OCI-LY7 (cell line): ENCODE data around the gene KIF16B. TPM values are rescaled to one million over a fixed set of nuclear protein-coding genes. Genes with fewer than 3 reads are reported as not detected.

Experiments used
- BruUV-seq: library from RNA; stranded (reverse); fragments of 400-500 nt; replicated peaks from 2 replicates; lab custom pipeline; 2021; lab: Mats Ljungman, UMichigan
- CTCF ChIA-PET: fragments of 300-600 bp; sonication (Branson Sonifier 250); formaldehyde crosslinking; loops from one replicate; lab custom pipeline; 2022; ENCODE audit warnings: antibody characterized with exemption; ENCODE audit not compliant: unreplicated experiment; lab: Charles Lee
- POLR2A ChIA-PET: fragments of 300-600 bp; sonication (Branson Sonifier 250); formaldehyde crosslinking; loops from one replicate; lab custom pipeline; 2022; ENCODE audit warnings: antibody characterized with exemption; lab: Charles Lee
- DNase-seq: peaks from one replicate; pipeline ENCODE4 v3.0.0-alpha.2; 2015; ENCODE audit warnings: low spot score
- H2AFZ ChIP-seq: fragments of 200-600 bp; sonication (generic), shearing (Covaris generic); 2 replicates; pipeline ENCODE4 v1.6.1; 2014; ENCODE audit warnings: mild to moderate bottlenecking, antibody characterized with exemption, low read length, moderate library complexity
- H3K27ac ChIP-seq: fragments of 200-600 bp; sonication (generic); 2 replicates; pipeline ENCODE4 v1.5.1; 2014; ENCODE audit warnings: mixed run types, low read depth, mild to moderate bottlenecking, moderate library complexity, low read length, inconsistent platforms; ENCODE audit not compliant: poor library complexity, severe bottlenecking
- H3K36me3 ChIP-seq: fragments of 200-600 bp; sonication (generic); 2 replicates; pipeline ENCODE4 v1.6.1; 2014; ENCODE audit warnings: mild to moderate bottlenecking, antibody characterized with exemption, low read length, moderate library complexity, mixed read lengths; ENCODE audit not compliant: insufficient read depth
- H3K4me1 ChIP-seq: fragments of 200-600 bp; sonication (generic); 2 replicates; pipeline ENCODE4 v1.5.1; 2014; ENCODE audit warnings: mild to moderate bottlenecking, low read length; ENCODE audit not compliant: insufficient read depth, poor library complexity, severe bottlenecking
- H3K4me2 ChIP-seq: fragments of 200-600 bp; sonication (generic); 2 replicates; pipeline ENCODE4 v1.6.1; 2014; ENCODE audit warnings: mild to moderate bottlenecking, low read length
- H3K4me3 ChIP-seq: fragments of 200-600 bp; sonication (generic); 2 replicates; pipeline ENCODE4 v1.5.1; 2014; ENCODE audit warnings: mild to moderate bottlenecking, low read depth, low read length; ENCODE audit not compliant: poor library complexity, severe bottlenecking
- H3K79me2 ChIP-seq: fragments of 200-600 bp; sonication (generic); 2 replicates; pipeline ENCODE4 v1.6.1; 2016; ENCODE audit warnings: low read depth, mild to moderate bottlenecking, low read length, moderate library complexity, mixed read lengths; ENCODE audit not compliant: insufficient read depth
- H3K9me2 ChIP-seq: fragments of 200-600 bp; sonication (generic); 2 replicates; pipeline ENCODE4 v1.6.1; 2016; ENCODE audit warnings: mild to moderate bottlenecking, low read length, mixed read lengths; ENCODE audit not compliant: insufficient read depth
- H3K9me3 ChIP-seq: fragments of 200-600 bp; sonication (generic); 2 replicates; pipeline ENCODE4 v1.6.1; 2014; ENCODE audit warnings: mild to moderate bottlenecking, mixed run types, low read length, mixed read lengths
- H4K20me1 ChIP-seq: fragments of 200-600 bp; sonication (generic); 2 replicates; pipeline ENCODE4 v1.6.1; 2014; ENCODE audit warnings: mild to moderate bottlenecking, antibody characterized with exemption, low read length, moderate library complexity, mixed read lengths; ENCODE audit not compliant: insufficient read depth
- EZH2phosphoT487 ChIP-seq: fragments of 200-600 bp; sonication (generic); IDR thresholded peaks from 2 replicates; pipeline ENCODE4 v1.6.1; 2018; ENCODE audit warnings: low read depth, borderline replicate concordance, mild to moderate bottlenecking, mixed run types, antibody characterized with exemption, low read length, moderate library complexity, mixed read lengths
- intact Hi-C: fragments of 100-400 bp; cut with micrococcal nuclease; formaldehyde crosslinking; loops from one replicate; pipeline ENCODE4 v1.10.0; 2022; ENCODE audit not compliant: unreplicated experiment
- total RNA-seq, 2 experiments: library from RNA; depleted of rRNA in 1 of 2; stranded (reverse); fragments of >200 nt in 1 of 2; shearing (Covaris generic) in 1 of 2; gene quantifications; 2 replicates each; pipeline ENCODE4 v1.2.3, GENCODE V29; 2014 to 2022
- TF ChIP-seq, protein P1 (sequence below): fragments of 200-600 bp; sonication (generic); conservative IDR thresholded peaks from 2 replicates; pipeline ENCODE4 v1.5.1; 2014; ENCODE audit warnings: mild to moderate bottlenecking, antibody characterized with exemption, low read length, moderate library complexity, mixed read lengths

KIF16B gene
- total RNA-seq, 2 experiments from 2014 or later, result 6.2 to 11.2 TPM

DNA sequence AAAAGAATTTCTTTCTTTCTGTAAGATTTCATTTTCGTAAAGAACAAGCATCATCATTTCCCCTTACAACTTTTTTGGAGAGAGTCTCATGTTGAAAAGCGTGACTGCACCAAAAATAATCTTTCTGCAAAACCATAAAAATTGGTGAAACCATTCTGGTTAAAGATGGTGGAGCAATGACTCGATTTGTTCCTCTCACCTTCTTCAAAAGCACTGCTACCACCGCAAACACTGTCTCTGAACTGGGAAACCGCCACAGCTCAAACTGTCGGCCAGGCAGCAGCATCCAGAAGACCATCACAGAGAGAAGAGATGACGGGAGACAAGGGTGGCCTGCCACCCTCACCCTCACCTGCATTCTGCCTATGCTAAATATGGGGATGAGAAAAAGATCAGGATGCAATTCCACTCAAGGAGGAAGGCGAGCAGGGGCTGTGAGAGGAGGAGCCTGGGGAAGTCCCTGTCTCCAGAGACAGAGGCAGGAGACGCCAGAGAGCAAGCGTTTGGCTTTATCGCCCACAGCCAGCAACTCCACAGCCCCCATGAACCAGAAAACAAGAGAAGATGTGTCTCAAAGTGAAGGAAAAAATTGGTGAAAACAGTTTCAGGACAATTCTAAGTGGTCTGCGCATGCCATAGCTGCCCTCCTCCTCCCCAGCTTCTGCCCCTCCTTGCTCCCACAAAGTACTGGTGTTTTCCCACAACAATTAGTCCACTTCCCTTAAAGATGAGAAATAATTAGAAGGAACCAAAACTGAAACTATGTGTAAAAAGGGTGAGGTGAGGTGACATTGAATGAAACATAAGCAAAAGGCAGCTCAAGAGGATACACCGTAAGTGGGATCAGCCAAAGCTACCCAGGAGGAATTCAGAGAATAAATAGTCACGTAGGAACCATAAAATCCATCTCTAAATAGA, 255.5 kb downstream of the KIF16B start:
- no peak overlapping the region for H3K4me3 ChIP-seq
- no peak overlapping the region for H3K4me2 ChIP-seq
- no peak overlapping the region for H2AFZ ChIP-seq
- CTCF ChIA-PET, result no interaction called here
- no peak for DNase-seq
- H3K79me2 ChIP-seq, result no peaks in the 10 kb centered on the region
- TF ChIP-seq, protein P1, sequence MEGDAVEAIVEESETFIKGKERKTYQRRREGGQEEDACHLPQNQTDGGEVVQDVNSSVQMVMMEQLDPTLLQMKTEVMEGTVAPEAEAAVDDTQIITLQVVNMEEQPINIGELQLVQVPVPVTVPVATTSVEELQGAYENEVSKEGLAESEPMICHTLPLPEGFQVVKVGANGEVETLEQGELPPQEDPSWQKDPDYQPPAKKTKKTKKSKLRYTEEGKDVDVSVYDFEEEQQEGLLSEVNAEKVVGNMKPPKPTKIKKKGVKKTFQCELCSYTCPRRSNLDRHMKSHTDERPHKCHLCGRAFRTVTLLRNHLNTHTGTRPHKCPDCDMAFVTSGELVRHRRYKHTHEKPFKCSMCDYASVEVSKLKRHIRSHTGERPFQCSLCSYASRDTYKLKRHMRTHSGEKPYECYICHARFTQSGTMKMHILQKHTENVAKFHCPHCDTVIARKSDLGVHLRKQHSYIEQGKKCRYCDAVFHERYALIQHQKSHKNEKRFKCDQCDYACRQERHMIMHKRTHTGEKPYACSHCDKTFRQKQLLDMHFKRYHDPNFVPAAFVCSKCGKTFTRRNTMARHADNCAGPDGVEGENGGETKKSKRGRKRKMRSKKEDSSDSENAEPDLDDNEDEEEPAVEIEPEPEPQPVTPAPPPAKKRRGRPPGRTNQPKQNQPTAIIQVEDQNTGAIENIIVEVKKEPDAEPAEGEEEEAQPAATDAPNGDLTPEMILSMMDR, result no peak
- TF ChIP-seq EZH2phosphoT487, result no peak
- POLR2A ChIA-PET, result interaction anchor here (1.0 kb wide), 1 partner anchor 16 kb away, joined by 3 read pairs; no protein-coding TSS in a partner anchor
- H3K36me3 ChIP-seq, result no peaks in the 10 kb centered on the region
- no peaks in the 10 kb centered on the region for H4K20me1 ChIP-seq
- no peak overlapping the region for H3K27ac ChIP-seq
- H3K4me1 ChIP-seq, result no peaks in the 10 kb centered on the region
- H3K9me2 ChIP-seq, result no peaks in the 10 kb centered on the region
- intact Hi-C loops, result no loop called here
- no TSS peak for BruUV-seq
- H3K9me3 ChIP-seq, result no peaks in the 10 kb centered on the region

GRCh38 chr20:16316513-16316912, 256.7 kb downstream of the KIF16B start:
- no peaks in the 10 kb centered on the region for H3K9me2 ChIP-seq
- no TSS peak for BruUV-seq
- H3K27ac ChIP-seq, result no peak overlapping the region
- no peaks in the 10 kb centered on the region for H3K79me2 ChIP-seq
- H3K4me1 ChIP-seq, result no peaks in the 10 kb centered on the region
- H3K4me3 ChIP-seq, result no peak overlapping the region
- no peaks in the 10 kb centered on the region for H3K9me3 ChIP-seq
- H2AFZ ChIP-seq, result no peak overlapping the region
- ChIA-PET POLR2A (interaction anchor here (0.7 to 1.0 kb wide), 3 partner anchors 10 to 792 kb away, joined by 3 to 4 read pairs (median 3); no protein-coding TSS in a partner anchor), CTCF (no interaction called here)
- no peak for DNase-seq
- intact Hi-C loops, result no loop called here
- TF ChIP-seq, protein P1, result no peak
- TF ChIP-seq EZH2phosphoT487, result no peak
- H3K36me3 ChIP-seq, result no peaks in the 10 kb centered on the region
- no peak overlapping the region for H3K4me2 ChIP-seq
- H4K20me1 ChIP-seq, result no peaks in the 10 kb centered on the region

- no peak for DNase-seq
Observed at GRCh38 chr20:16314748-16315159, 258.5 kb downstream of the KIF16B start.

More at GRCh38 chr20:16314748-16315159, 258.5 kb downstream of the KIF16B start:
- CTCF ChIA-PET, result no interaction called here
- Histone ChIP-seq H3K4me2 (no peak overlapping the region), H2AFZ (no peak overlapping the region), H3K27ac (no peak overlapping the region), H3K4me3 (no peak overlapping the region), H3K36me3 (no peaks in the 10 kb centered on the region), H4K20me1 (no peaks in the 10 kb centered on the region), H3K9me2 (no peaks in the 10 kb centered on the region), H3K79me2 (no peaks in the 10 kb centered on the region), H3K9me3 (no peaks in the 10 kb centered on the region), H3K4me1 (no peaks in the 10 kb centered on the region)
- no TSS peak for BruUV-seq
- intact Hi-C loops, result no loop called here
- POLR2A ChIA-PET, result no interaction called here
- TF ChIP-seq, protein P1, result no peak
- TF ChIP-seq EZH2phosphoT487, result no peak
